Measurements from ENCODE around the gene FOXJ3.

GRCh38 chr1:42311897-42312296 is 23.1 kb downstream of the FOXJ3 start:
- TF ChIP-seq CTCF (IDR thresholded peaks at IDR 0.05; ENCODE audit: insufficient read depth, low read length, poor library complexity, severe bottlenecking): no peak
- TF ChIP-seq EZH2phosphoT487 (conservative IDR thresholded peaks at IDR 0.05; ENCODE audit: low read length): no peak

All from SU-DHL-6 (cell line).